Sigmoid colon (tissue), 7 donors: ENCODE data around the gene ANAPC15. TPM values are rescaled to one million over a fixed set of nuclear protein-coding genes. Genes with fewer than 3 reads are reported as not detected.

Experiments
- DNase-seq: peaks from one replicate; pipeline ENCODE4 v3.0.0-alpha.2; 2019
- H3K27ac ChIP-seq, 4 donors: fragments of 200-600 bp; sonication (generic); one replicate each; pipeline ENCODE4 v1.5.1; 2016 to 2019; ENCODE audit warnings: mild to moderate bottlenecking in 1 of 4
- H3K27me3 ChIP-seq, 3 donors: fragments of 200-600 bp; sonication (generic); one replicate each; pipeline ENCODE4 v1.5.1; 2019; ENCODE audit warnings: mild to moderate bottlenecking in 1 of 3
- H3K36me3 ChIP-seq, 4 donors: fragments of 200-600 bp; sonication (generic); one replicate each; pipeline ENCODE4 v1.5.1; 2016 to 2019
- H3K4me1 ChIP-seq, 4 donors: fragments of 200-600 bp; sonication (generic); one replicate each; pipeline ENCODE4 v1.5.1; 2017 to 2019
- H3K4me3 ChIP-seq, 4 donors: fragments of 200-600 bp; sonication (generic); one replicate each; pipeline ENCODE4 v1.5.1; 2017 to 2019; ENCODE audit warnings: mild to moderate bottlenecking in 2 of 4, moderate library complexity in 1 of 4
- H3K9me3 ChIP-seq, 4 donors: fragments of 200-600 bp in 3 of 4; sonication (generic) in 3 of 4; one replicate each; pipeline versions ENCODE4 v1.5.1 to v1.6.1; 2013 to 2019
- EP300 ChIP-seq, 4 donors: sonication (generic); formaldehyde crosslinking; IDR thresholded peaks; one replicate each; pipeline ENCODE4 v1.6.1; 2017; ENCODE audit warnings: antibody characterized with exemption in 4 of 4
- POLR2A ChIP-seq, 2 donors: fragments of 450-650 bp; IDR thresholded peaks; one replicate each; pipeline ENCODE4 v1.6.1; 2016; ENCODE audit warnings: antibody characterized with exemption in 2 of 2, mild to moderate bottlenecking in 2 of 2, moderate library complexity in 2 of 2
- POLR2AphosphoS5 ChIP-seq, 4 donors: sonication (generic); formaldehyde crosslinking; IDR thresholded peaks; one replicate each; pipeline ENCODE4 v1.6.1; 2017; ENCODE audit warnings: antibody characterized with exemption in 4 of 4
- WGBS, 2 donors: extraction: QIAGEN DNeasy Blood & Tissue Kit; methylation state at CpG; one replicate each; pipeline ENCODE4 v1.1.7; 2013; 5-methylcytosine and 5-hydroxymethylcytosine counted together
- intact Hi-C: fragments of 100-400 bp; cut with DNase I; formaldehyde crosslinking; loops from one replicate; pipeline ENCODE4 v1.15.1; 2023
- polyA plus RNA-seq, 3 donors: library from polyadenylated mRNA; stranded (reverse); fragments of 200-250 nt; gene quantifications; one replicate each; pipeline ENCODE4 v1.2.3, GENCODE V29; 2013
- total RNA-seq, 4 donors: library from RNA; depleted of rRNA; stranded (reverse); fragments of >200 nt; gene quantifications; one replicate each; pipeline ENCODE4 v1.1.0, GENCODE V29; 2016
- TF ChIP-seq, protein P1 (sequence below), 4 experiments: fragments of 450-650 bp in 3 of 4; fragments of 200-600 bp in 1 of 4; IDR thresholded peaks; one replicate each; pipeline ENCODE4 v1.5.1; 2016 to 2019; ENCODE audit warnings: antibody characterized with exemption in 4 of 4, mild to moderate bottlenecking in 3 of 4, moderate library complexity in 2 of 4
- donor health status: healthy with polysubstance abuse.
- donor health status: Bipolar disorder and iron deficiency.
- donor health status: healthy.

ANAPC15 gene
- total and polyA plus RNA-seq, 7 donors: 48.5 to 93.1 (median 77.1) TPM

DNA sequence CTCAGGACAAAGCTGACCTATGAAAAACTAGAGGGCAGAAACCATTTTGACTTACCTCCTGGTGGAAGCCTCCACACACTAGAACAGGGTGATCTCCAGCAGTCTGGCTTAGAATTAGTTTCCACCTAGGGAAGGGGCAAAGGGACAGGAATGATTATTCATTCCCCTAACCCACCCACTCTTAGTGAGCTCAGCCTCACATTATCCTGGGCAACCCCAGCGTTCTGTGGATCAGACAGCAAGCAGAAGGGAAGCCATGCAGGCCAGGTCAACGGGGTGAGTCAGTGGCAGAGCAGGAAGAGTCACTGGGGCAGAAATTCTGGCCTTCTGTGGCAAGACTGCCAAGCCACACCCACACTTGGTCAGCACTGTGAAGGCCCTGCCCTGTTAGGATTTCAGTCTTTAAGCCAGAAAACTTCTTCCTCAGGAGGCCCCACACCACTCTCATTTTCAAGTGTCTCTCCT lies 42.7 kb downstream of the ANAPC15 start:
- intact Hi-C loops: no loop called here
- TF ChIP-seq EP300 (IDR thresholded peaks at IDR 0.05) (no peak), POLR2A (IDR thresholded peaks at IDR 0.05) (no peak), POLR2AphosphoS5 (IDR thresholded peaks at IDR 0.05) (peak in 3 of 4 donors; percentile 42 to 64 (median 50))
- TF ChIP-seq, protein P1, sequence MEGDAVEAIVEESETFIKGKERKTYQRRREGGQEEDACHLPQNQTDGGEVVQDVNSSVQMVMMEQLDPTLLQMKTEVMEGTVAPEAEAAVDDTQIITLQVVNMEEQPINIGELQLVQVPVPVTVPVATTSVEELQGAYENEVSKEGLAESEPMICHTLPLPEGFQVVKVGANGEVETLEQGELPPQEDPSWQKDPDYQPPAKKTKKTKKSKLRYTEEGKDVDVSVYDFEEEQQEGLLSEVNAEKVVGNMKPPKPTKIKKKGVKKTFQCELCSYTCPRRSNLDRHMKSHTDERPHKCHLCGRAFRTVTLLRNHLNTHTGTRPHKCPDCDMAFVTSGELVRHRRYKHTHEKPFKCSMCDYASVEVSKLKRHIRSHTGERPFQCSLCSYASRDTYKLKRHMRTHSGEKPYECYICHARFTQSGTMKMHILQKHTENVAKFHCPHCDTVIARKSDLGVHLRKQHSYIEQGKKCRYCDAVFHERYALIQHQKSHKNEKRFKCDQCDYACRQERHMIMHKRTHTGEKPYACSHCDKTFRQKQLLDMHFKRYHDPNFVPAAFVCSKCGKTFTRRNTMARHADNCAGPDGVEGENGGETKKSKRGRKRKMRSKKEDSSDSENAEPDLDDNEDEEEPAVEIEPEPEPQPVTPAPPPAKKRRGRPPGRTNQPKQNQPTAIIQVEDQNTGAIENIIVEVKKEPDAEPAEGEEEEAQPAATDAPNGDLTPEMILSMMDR (IDR thresholded peaks at IDR 0.05): no peak
- peaks cover 0 to 63% (median 52%) of the 10 kb centered on the region in 4 donors for H3K4me1 ChIP-seq
- H3K36me3 ChIP-seq: no peaks in the 10 kb centered on the region
- H3K27me3 ChIP-seq: no peaks in the 10 kb centered on the region
- 1 to 18% methylated on average over 2 of the region's 2 CpGs for WGBS, 2 donors
- peak overlapping the region; percentile 78 to 83 (median 80) for H3K27ac ChIP-seq
- H3K4me3 ChIP-seq: peak overlapping the region in 1 of 4 donors; percentile 19
- no peaks in the 10 kb centered on the region for H3K9me3 ChIP-seq
- DNase-seq: peak; percentile 89

- TF ChIP-seq POLR2AphosphoS5 (IDR thresholded peaks at IDR 0.05) (no peak), EP300 (IDR thresholded peaks at IDR 0.05) (no peak), POLR2A (IDR thresholded peaks at IDR 0.05) (no peak)
- TF ChIP-seq, protein P1 (IDR thresholded peaks at IDR 0.05): no peak
- Histone ChIP-seq H3K4me3 (peak overlapping the region in 1 of 4 donors; percentile 19), H3K27ac (peak overlapping the region; percentile 78 to 83 (median 80)), H3K27me3 (no peaks in the 10 kb centered on the region), H3K9me3 (no peaks in the 10 kb centered on the region), H3K4me1 (peaks cover 0 to 63% (median 52%) of the 10 kb centered on the region in 4 donors), H3K36me3 (no peaks in the 10 kb centered on the region)
- intact Hi-C loops: no loop called here
- DNase-seq: no peak
These were observed 43.3 kb downstream of the ANAPC15 start for GRCh38 chr11:72069200-72069599.

DNA sequence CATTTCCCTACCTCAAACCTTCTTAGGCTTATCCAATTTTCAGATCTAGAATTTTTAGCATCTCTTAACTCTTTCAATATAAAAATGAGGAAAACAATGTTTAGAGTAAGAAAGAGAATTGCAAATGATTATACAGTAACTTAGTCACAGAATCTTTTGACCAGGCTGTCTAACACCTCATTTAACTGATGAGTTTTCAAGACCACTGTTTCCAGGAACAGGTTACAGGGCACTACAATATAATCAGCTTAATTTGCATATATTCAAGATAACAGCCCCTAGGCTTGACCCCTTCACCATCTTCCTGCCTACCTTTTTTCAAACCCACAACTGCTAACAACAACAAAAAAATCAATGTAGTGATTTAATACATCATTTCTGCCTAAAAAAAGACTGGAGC lies 44.8 kb downstream of the ANAPC15 start:
- Histone ChIP-seq H3K9me3 (no peaks in the 10 kb centered on the region), H3K4me3 (no peak overlapping the region), H3K27ac (peak overlapping the region; percentile 78 to 83 (median 80)), H3K4me1 (peaks cover 0 to 63% (median 52%) of the 10 kb centered on the region in 4 donors), H3K27me3 (no peaks in the 10 kb centered on the region), H3K36me3 (no peaks in the 10 kb centered on the region)
- DNase-seq: no peak
- intact Hi-C loops: no loop called here
- TF ChIP-seq EP300 (IDR thresholded peaks at IDR 0.05) (no peak), POLR2AphosphoS5 (IDR thresholded peaks at IDR 0.05) (no peak), POLR2A (IDR thresholded peaks at IDR 0.05) (no peak)
- TF ChIP-seq, protein P1 (IDR thresholded peaks at IDR 0.05): no peak

- intact Hi-C loops: no loop called here
- TF ChIP-seq POLR2A (IDR thresholded peaks at IDR 0.05) (no peak), POLR2AphosphoS5 (IDR thresholded peaks at IDR 0.05) (no peak), EP300 (IDR thresholded peaks at IDR 0.05) (no peak)
- TF ChIP-seq, protein P1 (IDR thresholded peaks at IDR 0.05): no peak
- Histone ChIP-seq H3K9me3 (no peaks in the 10 kb centered on the region), H3K27me3 (no peaks in the 10 kb centered on the region), H3K4me1 (peaks cover 0 to 59% (median 48%) of the 10 kb centered on the region in 4 donors), H3K27ac (peak overlapping the region; percentile 78 to 83 (median 80)), H3K36me3 (no peaks in the 10 kb centered on the region), H3K4me3 (no peak overlapping the region)
- no peak for DNase-seq
These were observed 45.2 kb downstream of the ANAPC15 start for GRCh38 chr11:72067266-72067665.

- peaks cover 0 to 55% (median 44%) of the 10 kb centered on the region in 4 donors for H3K4me1 ChIP-seq
- TF ChIP-seq POLR2A (IDR thresholded peaks at IDR 0.05): no peak
- TF ChIP-seq, protein P1 (IDR thresholded peaks at IDR 0.05): no peak
- H3K27ac ChIP-seq: peak overlapping the region; percentile 78 to 83 (median 80)
- H3K27me3 ChIP-seq: no peaks in the 10 kb centered on the region
- no peak overlapping the region for H3K4me3 ChIP-seq
- no peaks in the 10 kb centered on the region for H3K36me3 ChIP-seq
- DNase-seq: no peak
- H3K9me3 ChIP-seq: no peaks in the 10 kb centered on the region
- intact Hi-C loops: no loop called here
These were observed 45.6 kb downstream of the ANAPC15 start for GRCh38 chr11:72066855-72067254.
